Measurements from ENCODE around the gene DHCR7. TPM values are rescaled to one million over a fixed set of nuclear protein-coding genes. Genes with fewer than 3 reads are reported as not detected.
"Not testable (repeated sequence)": the region's sequence is repeated elsewhere in the genome, so short reads cannot be mapped to it uniquely, and the experiment has no call there.

Gene DHCR7
- total RNA-seq, 4 donors from 2014 or later = 5.8 to 9.5 (median 9.2) TPM

DNA sequence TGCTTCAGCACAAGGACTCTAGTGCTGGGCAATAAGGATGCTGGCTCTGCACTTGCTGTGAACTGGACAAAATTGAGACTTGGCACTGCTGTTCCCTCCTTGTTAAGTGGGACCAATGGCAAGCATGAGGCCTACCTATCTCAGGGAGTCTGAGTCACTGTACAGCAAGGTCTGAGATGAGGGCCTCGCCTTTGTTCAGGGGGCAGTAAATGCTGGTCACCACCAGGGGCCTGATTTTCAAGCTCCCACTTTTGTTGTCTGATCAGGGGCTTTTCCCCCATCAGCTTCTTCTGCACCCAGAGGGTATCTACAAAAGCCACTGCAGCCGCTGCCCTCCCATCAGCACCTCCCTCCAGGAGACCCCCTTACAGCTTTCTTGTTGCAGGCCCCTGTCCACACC lies 22.8 kb downstream of the DHCR7 start:
- Histone ChIP-seq H3K4me3 (no peak overlapping the region), H3K27ac (replicated peaks in 1 of 4) (no peak overlapping the region), H3K36me3 (no peaks in the 10 kb centered on the region), H3K4me1 (no peaks in the 10 kb centered on the region), H3K9me3 (peaks cover 0 to 9% (median 0%) of the 10 kb centered on the region in 4 donors), H3K27me3 (peaks cover 0 to 12% (median 0%) of the 10 kb centered on the region in 4 donors)
- DNase-seq (ENCODE audit: extremely low spot score) = no peak
- 82% methylated on average over 2 of the region's 2 CpGs for whole genome bisulfite sequencing
- intact Hi-C loops (cut with DNase I) = no loop called here
- TF ChIP-seq POLR2A (IDR thresholded peaks at IDR 0.05; ENCODE audit: low read depth) (no peak), POLR2AphosphoS5 (IDR thresholded peaks at IDR 0.05) (no peak), EP300 (IDR thresholded peaks at IDR 0.05) (no peak), CTCF (IDR thresholded peaks at IDR 0.05) (no peak)

DNA sequence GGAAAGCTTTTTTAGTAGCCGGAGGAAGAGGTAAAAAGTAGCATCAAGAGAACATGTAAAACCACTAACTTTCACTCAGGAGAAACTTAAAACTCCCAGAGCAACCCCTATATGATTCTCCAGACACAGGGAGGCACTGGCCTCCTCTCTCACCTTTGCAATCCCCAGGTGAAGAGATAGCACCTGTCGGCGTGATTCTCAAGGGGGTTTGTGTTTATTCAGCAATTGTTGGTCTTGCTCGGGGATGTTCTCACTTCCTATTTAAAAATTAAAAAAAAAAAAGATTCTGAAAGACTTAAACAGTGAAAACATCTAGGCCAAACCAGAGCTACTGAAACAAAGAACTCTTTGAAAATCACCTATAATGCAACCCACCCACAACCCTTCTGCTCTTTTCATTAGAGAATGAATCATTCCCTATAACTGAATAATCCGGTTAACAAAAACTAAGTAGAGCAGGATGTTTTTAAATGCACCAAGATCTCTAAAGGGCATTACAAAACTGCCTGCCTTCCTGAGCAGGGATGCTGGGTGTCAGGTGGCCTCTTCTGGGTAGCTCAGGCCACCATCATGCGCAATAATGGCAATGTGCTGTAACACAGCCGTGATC lies 24.9 kb downstream of the DHCR7 start:
- Histone ChIP-seq H3K9me3 (peaks cover 0 to 7% (median 0%) of the 10 kb centered on the region in 4 donors), H3K4me3 (no peak overlapping the region), H3K27me3 (peaks cover 0 to 18% (median 0%) of the 10 kb centered on the region in 4 donors), H3K4me1 (no peaks in the 10 kb centered on the region), H3K27ac (replicated peaks in 1 of 4) (no peak overlapping the region), H3K36me3 (no peaks in the 10 kb centered on the region)
- intact Hi-C loops (cut with DNase I) = no loop called here
- WGBS = 73% methylated on average over 7 of the region's 7 CpGs
- no peak for TF ChIP-seq EP300 (IDR thresholded peaks at IDR 0.05)
- no peak for TF ChIP-seq POLR2A (IDR thresholded peaks at IDR 0.05; ENCODE audit: low read depth)
- TF ChIP-seq POLR2AphosphoS5 (IDR thresholded peaks at IDR 0.05) = no peak
- TF ChIP-seq CTCF (IDR thresholded peaks at IDR 0.05) = no peak
- DNase-seq (ENCODE audit: extremely low spot score) = no peak

- H3K4me1 ChIP-seq; DNase-seq (ENCODE audit: extremely low spot score); H3K9me3 ChIP-seq; H3K4me3 ChIP-seq; H3K27ac ChIP-seq (replicated peaks in 1 of 4); intact Hi-C loops (cut with DNase I); H3K36me3 ChIP-seq: not testable (repeated sequence)
- WGBS = 87% methylated on average over 3 of the region's 3 CpGs
- peaks cover 0 to 18% (median 0%) of the 10 kb centered on the region in 4 donors for H3K27me3 ChIP-seq
These were observed 25.9 kb downstream of the DHCR7 start for GRCh38 chr11:71422318-71422717.

GRCh38 chr11:71421392-71421950 lies 26.7 kb downstream of the DHCR7 start:
- Histone ChIP-seq H3K9me3 (no peaks in the 10 kb centered on the region), H3K4me3 (no peak overlapping the region), H3K27ac (replicated peaks in 1 of 4) (no peak overlapping the region), H3K27me3 (peaks cover 0 to 18% (median 0%) of the 10 kb centered on the region in 4 donors), H3K36me3 (no peaks in the 10 kb centered on the region), H3K4me1 (no peaks in the 10 kb centered on the region)
- intact Hi-C loops (cut with DNase I) = no loop called here
- DNase-seq (ENCODE audit: extremely low spot score) = no peak
- WGBS = 79% methylated on average over 12 of the region's 12 CpGs
- TF ChIP-seq EP300 (IDR thresholded peaks at IDR 0.05) (no peak), POLR2A (IDR thresholded peaks at IDR 0.05; ENCODE audit: low read depth) (no peak), CTCF (IDR thresholded peaks at IDR 0.05) (no peak), POLR2AphosphoS5 (IDR thresholded peaks at IDR 0.05) (no peak)

GRCh38 chr11:71420455-71421241 lies 27.5 kb downstream of the DHCR7 start:
- Histone ChIP-seq H3K36me3 (no peaks in the 10 kb centered on the region), H3K4me1 (no peaks in the 10 kb centered on the region), H3K27ac (replicated peaks in 1 of 4) (no peak overlapping the region), H3K9me3 (no peaks in the 10 kb centered on the region), H3K4me3 (no peak overlapping the region), H3K27me3 (peaks cover 0 to 18% (median 0%) of the 10 kb centered on the region in 4 donors)
- intact Hi-C loops (cut with DNase I) = no loop called here
- TF ChIP-seq CTCF (IDR thresholded peaks at IDR 0.05) = peak; percentile 17 to 44 (median 30)
- no peak for TF ChIP-seq POLR2A (IDR thresholded peaks at IDR 0.05; ENCODE audit: low read depth)
- 76% methylated on average over 15 of the region's 16 CpGs for WGBS
- no peak for DNase-seq (ENCODE audit: extremely low spot score)
